GF-D8 (cell line): ENCODE results near the gene SLC6A19.

Source experiments
- DNase-seq: peaks from one replicate; lab custom pipeline; 2025; lab: John Stamatoyannopoulos, UW

The SLC6A19 gene

DNA sequence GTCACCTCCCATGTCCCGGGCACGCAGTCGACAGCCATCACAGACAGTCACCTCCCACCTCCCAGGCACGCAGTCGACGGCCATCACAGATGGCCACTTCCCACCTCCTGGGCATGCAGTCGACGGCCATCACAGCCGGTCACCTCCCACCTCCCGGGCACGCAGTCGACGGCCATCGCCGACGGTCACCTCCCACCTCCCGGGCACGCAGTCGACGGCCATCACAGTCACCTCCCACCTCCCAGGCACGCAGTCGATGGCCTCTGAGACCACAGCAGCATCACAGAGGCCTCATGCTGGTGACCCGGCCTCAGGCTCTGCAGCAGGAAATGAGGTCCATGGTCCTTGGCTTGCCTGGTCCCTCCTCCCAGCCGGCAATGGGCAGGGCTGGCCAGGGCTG, 5.5 kb upstream of the SLC6A19 start:
- no peak for DNase-seq

DNA sequence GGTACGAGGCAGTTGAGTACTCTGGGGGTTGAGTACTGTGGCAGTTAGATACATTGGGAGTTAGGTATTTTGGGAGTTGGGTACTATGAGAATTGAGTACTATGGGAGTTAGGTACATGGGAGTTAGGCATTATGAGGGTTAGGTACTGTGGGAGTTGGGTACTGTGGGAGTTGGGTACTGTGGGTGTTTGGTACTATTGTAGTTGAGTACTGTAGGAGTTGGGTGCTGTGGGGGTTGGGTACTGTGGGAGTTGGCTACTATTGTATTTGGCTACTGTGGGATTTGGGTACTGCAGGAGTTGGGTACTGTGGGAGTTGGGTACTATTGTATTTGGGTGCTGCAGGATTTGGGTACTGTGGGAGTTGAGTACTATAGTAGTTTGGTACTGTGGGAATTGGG, 4.8 kb upstream of the SLC6A19 start:
- no peak for DNase-seq

DNA sequence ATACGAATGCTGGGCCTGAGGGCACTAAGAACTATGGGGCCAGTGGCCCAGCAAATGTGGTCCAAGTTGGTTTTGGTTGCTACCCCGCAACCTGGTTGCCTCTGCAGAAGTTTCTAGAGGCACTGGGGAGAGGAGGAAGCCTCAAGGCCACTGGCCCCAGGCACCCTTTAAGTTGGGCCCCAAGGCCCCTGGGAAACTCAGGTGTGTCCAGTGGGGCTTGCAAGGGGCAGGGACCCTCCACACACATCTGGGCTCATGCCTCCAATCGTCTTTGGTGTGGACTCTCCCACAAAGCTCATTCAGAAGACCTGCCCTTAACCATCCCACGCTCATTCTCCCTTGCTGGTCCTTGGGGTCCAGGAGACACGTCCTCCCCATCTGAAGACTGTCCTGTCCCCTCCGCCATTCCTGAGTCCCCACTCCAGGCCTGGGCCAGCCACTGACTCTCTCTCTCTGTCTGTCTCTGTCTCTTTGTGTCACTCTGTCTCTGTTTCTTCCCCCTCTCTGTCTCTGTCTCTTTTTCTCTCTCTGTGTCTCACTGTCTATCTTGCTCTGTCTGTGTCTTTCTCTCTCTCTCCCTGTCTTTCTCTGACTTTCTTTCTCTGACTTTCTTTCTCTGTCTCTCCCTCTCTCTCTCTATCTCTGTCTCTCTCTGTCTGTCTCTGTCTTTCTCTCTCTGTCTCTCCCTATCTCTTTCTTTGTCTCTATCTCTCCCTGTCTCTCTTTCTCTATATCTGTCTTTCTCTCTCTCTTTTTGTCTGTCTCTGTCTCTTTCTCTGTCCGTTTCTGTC, 3.3 kb upstream of the SLC6A19 start:
- DNase-seq, result no peak

DNA sequence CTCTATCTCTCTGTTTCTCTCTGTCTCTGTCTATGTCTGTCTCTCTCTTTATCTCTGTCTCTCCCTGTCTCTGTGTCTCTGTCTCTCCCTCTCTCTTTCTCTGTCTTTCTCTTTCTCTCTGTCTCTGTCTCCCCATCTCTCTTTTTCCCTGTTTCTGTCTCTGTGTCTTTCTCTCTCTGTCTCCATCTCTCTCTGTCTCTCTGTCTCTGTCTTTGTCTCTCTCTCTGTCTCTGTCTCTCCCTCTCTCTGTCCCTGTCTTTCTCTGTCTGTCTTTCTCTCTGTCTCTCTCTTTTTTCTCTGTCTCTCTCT, 2.1 kb upstream of the SLC6A19 start:
- DNase-seq, result no peak

DNA sequence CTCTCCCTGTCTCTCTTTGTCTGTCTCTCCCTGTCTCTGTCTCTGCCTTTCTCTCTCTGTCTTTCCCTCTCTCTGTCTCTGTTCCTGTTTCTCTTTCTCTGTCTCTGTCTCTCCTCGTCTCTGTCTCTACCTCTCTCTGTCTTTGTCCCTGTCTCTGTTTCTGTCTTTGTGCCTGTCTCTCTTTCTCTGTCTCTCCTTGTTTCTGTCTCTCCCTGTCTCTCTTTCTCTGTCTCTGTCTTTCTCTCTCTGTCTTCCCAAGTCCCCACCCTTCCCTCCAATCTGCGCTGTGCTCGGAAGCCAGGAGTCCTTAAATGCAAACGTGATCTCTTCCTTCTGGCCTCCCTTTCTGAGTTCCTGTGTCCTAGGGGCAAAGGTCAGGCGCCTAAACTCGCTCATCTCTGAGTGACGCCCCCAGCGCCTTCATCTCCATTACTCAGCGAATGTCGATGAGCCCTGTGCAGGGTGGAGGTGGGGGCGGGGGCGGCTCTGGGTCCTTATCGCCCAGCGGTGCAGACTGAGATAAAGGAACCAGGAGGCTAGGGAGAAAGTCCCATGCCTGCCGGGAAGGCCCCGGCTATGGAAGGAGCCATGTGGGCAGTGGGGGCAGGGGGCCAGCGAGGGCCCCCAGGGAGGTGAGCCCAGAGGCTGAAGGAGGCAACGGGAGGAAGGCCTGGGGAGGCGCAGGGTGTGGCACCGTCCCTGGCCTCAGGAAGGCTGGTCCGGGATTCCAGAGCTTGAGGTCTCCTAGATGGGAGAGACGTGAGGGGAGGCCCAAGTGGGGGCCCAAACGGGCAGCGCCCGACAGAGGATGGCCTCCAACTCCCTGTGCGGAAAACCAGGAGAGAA, 1.5 kb upstream of the SLC6A19 start:
- DNase-seq, result no peak

DNA sequence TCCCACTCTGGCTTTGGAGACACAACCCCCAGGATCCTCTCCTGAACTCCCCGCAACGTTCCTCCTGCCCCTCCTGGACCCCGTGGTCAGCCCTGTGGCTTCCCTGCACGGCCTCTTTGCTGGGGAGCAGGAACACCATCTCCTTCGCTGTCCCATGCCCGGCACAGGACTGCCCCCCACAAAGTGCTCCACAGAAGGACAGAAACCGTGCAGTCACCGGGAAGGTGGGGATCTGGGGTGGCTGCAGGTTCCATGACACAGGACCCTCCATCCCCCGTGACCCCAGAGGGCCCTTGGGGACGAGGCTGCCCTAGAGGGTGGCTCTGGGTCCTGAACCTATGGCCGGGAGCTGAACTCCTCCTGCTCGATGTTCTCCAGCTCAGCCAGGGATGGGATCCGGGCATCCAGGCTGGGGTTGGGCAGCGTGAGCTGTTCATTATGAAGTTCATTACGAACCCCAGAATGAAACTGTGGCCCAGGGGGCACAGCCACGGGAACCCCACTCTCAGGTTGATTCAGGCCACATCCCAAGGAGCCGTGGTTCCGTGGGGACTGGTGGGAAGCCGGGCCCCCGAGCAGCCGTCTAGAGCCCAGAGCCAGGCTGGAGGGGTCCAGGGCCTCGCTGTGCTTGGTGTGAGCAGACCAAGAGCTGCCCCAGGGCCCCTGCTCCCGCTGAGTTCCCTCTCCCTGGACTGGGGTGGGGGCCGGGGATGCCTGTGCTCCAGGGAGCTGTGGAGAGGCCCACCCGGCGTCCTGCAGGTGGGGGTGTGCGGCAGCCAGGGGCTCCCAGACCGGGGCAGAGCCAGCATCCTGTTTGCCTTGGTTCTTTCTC, 684 bp upstream of the SLC6A19 start:
- DNase-seq, result no peak

DNA sequence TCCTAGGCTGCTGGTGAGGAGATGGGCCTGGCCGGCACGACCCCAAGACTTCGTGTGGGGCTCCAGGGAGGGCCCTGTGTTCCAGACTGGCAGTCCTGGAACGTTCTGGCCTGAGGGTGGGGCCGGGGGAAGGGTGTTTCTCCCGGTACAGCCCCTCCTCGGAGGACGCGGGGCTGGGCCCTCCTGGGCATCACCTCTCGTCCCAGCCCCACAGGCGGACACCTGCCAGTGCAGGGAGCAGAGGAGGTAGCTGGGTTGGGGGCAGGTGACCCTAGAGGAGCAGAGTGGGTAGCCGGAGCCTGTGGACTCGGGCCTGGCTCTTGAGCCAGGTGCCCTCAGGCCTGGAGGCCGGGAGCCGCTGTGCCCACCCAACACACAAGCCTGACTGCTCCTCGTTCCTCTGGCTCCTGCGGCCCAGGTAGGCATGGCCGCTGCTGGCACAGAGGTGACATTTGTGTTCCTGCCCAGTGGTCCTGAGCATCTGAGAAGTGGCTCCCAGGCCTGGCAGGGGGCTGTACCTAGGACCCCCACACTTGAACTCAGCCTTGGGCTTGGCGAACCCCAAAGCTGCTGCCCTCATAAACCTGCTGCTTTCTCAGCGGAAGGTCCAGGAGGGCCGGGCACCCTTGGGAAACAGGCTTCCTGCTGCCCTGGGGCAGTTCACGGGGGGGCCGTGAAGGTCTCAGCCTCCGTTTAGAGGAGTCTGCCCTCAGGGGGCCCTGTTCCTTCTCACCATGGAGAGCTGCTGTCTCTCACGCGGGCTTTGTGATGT, 817 bp downstream of the SLC6A19 start:
- DNase-seq, result no peak

DNA sequence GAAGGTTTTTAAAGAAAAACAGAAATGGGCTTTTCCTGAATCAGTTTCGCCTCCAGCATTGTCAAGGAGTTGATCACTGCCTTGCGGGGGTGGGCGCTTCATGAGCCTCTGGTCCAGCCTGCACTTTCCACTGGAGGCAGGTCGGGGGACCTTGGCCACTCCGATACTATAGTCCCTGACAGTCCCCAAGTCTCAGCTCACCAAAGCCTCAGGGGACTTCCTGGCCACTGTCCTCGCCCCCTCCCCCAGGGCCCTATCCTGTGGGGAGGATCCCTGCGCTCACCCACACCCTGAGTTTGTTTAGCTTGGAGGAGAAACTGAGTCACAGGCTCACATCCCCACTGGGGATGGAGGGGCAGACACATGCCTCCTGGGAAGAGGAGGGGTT, 1.4 kb downstream of the SLC6A19 start:
- no peak for DNase-seq

DNA sequence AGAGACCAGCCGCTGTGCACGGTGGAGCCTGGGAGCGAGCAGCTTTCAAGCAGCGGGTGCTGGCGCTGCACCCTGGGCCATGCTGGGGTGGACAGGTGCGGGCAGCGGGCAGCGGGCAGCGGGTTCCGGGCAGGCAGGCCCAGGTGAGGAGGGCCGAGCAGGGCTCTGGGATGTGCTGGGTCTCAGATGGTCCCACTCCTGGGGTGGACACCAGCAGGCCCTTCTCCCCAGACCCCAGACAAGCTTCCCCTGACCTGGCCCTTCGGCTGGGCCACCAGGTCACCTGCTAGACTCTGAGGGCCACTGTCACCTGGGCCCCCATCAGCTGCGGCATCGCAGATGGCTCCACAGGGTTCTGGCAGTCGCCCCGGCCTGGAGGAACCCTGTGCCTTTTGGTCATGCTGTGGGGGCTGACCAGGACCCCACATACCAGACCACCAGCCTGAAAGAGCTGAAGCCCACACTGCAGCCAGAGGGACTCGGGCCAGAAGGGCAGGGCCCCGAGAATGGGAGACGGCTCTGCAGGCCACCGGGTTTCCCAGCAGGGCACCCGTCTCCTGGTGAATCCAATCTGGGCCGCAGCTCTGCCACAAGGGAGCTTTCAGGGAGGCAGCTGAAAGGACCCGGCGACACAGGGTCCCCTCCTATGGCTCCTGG, 2.0 kb downstream of the SLC6A19 start:
- no peak for DNase-seq

DNA sequence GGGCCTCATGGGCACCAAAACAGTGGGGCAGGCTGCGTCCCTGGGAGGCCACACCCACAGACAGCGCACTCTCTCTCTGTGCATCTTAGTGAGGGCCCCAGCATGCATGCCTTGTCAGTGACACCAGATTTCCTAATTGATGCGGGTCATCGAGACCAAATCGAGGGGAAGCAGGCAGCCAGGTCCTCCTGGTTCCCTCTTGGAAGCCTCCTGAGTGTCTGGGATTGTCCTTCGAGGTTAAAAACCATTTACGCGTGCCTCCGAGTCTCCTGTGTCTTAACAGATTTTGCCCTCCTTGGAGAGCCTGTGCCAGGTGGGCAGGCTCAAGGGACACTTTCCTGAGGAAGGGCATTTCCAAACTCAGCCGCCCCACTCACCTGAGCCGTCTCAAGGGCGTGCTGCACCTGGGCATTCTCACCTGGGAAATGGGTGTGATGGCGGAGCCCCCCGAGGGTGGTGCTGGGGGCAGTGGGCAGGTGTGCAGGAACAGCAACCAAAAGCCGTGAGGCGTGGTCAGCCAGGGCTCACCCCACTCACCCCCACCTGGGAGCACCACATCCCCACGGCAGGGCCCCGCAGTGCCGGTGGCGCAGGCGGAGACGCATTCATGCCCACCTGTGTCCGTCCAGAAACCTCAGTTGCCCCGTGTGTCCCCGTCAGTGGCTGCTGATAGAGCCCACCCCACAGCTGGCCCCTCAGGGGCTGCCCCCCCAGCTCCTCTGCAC, 2.7 kb downstream of the SLC6A19 start:
- no peak for DNase-seq

DNA sequence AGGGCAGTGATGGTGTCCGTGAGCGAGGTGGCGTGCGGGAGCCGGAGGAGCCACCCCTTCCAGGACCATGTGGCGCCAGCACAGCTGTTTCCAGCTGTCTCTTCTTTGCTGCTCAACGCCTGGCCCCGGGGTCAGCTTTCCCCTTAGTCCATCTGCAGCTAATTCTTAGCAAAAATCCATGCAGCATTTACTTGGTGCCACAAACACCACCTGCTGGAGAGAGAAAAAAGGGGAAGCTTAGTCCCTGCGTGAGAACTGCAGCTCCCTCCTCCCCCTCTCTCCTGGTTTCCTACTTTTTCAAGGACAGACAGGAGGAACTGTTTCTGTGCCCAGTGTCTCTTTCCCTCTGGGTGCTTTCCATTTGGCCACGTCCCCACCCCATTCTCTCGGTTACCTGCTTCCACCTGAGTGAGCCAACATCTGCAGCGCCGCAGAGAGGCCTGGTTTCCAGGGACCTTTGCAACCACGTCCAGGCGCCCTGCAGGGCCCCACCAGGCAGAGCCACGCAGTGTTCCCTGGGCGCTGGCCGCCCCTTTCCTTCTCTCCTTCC, 3.4 kb downstream of the SLC6A19 start:
- no peak for DNase-seq

DNA sequence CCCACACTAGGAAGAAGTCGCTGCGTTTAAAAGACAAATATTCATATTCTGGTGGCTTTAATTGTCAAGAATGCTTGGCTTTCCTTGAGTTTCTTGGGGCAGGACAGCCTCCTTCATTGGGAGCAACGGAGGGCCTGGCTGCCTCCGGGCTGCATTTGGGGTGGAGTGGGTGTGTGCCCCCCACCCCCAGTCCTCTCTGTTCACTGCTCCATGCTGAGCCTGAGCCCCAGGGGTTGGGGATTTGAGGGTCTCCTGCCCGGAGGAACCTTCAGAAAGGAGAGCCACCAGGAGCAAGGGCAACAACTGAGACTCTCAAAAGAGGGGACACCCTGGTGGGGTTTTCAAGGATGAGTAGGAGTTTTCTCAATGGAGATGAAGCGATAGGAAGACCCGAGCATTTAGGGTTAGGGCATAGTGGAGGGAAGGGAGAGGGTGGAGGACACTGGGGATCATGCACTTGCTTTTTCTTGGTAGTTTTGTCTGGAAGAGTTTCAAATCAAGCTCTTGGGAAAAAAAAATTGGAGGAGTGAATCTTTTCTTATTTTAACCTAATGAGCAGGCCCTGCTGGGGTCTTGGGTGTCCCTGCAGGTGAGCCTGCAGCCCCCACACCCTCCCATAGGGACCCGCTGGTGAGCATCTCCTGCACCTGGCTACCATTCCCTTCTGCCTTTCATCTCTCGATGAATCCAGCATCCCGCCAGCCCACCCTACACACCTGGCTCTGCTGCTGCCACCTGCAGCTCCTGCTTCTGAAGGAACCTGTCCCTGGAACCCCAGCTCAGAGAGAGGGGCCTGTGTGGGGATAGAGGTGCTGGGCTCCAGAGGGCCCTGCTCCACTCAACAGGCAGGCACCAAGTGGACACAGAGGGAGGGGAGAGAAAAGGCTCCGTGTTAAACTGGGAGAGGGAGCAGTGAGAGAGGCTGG, 4.1 kb downstream of the SLC6A19 start:
- DNase-seq, result no peak

DNA sequence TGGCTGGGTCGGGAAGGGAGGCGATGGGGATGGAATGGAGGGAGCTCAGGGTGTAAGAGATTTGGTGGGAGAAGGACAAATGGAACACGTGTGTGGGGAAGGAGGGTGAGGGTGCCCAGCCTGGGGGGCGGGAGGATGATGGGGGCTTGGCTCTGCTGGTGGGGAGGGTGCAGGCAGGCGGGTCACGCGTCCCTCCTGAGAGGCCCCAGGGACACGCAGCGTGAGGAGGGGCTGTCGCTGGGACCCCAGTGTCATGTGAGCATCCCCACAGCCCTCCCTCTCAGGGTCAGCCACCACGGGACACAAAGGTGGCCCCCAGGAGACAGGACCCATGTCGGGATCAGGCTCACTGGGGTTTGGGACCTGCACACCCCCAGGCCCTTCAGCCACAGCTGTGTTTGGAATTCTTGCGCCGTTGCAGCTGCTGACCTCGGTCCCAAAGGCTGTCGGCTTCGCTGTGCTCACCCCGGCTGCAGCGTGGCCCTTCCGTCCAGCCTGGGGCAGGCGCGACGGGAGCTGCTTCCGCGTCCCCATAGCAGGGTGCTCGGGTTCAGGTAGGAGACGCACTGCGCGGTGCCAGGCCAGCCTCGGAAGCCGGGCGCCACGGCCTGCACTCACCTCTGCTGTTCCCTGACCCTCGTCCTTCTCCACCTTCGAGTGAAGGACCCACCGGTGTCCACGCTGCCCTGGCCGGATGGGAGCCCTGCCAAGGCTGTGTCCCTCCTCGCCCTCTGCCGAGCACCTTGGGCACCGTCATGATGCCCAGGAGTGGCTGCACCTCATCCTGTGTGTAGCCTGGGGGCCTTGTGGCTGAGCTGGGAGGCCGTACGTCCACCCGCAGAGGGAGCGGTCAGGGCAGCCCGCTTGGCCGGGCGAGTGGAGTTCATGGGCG, 5.4 kb downstream of the SLC6A19 start:
- no peak for DNase-seq

DNA sequence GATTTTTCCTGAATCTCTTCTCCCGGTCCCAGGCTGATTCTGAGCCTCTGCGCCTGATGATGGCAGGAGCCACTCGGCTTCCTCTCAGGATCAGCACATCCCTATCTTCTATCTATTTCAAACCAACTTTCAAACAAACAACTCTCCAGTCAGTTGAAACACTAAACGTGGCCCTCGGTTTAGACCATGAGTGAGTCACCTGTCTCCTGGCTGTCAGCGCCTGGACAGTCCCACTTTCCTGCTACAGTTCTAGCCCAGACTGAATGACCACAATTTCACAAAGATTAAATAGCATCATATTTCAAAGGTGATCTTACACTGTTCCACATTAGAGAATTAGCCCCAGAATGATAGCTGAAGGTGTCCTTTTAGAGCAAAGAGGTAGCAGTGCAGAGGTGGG, 6.2 kb downstream of the SLC6A19 start:
- no peak for DNase-seq

DNA sequence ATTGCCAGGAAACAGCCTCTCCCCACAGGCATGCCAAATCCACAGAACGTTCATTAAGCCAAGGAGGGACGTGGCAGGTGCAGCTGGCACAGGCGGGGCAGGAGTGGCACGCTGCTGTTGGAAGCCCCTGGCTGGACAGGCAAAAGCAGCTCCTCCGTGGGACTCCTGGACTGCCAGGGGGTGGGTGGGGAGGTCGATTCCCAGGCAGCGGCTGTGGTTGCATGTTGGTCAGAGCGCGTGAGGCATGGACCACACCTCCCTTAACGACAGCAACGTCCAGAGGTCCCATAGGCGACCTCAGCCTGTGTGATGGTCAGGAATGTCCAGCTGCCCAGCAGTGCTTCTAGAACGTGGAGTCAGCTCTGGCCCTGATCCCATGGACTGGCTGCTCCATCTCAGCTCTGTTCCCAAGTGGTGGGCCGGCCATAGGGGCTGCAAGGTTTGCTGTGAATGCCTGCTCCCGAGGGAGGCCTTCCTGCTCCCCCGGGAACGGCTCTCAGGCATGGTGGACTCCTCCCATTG, 6.9 kb downstream of the SLC6A19 start:
- DNase-seq, result no peak

DNA sequence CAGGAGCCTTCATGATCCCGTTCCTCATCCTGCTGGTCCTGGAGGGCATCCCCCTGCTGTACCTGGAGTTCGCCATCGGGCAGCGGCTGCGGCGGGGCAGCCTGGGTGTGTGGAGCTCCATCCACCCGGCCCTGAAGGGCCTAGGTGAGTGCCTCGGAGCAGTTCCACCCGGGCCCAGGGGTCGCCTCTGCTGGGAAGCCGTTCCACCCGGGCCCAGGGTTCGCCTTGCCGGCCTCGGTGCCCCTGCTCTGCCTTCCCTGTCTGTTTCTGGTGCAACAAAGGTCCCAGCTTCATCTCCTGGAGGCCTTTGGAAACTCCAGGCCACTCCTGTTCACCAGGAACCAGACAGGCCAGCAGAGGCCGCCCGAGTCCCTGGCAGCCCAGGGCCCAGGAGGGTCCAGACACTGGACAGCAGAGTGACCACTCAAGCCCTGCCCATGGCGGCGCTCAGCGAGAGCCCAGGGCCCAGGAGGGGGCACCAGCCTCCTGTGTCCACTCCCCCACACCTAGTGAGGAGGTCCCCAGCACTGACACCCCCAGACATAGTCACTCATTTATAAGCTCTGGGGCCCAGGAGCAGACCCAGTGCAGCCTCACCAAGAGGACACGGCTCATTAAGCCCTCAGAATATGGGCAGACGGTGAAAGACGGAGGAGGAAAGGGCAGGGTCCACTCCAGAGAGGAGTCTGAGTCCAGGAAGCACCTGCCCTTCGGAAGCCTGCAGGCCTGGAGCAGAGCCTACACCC, 7.5 kb downstream of the SLC6A19 start:
- no peak for DNase-seq

DNA sequence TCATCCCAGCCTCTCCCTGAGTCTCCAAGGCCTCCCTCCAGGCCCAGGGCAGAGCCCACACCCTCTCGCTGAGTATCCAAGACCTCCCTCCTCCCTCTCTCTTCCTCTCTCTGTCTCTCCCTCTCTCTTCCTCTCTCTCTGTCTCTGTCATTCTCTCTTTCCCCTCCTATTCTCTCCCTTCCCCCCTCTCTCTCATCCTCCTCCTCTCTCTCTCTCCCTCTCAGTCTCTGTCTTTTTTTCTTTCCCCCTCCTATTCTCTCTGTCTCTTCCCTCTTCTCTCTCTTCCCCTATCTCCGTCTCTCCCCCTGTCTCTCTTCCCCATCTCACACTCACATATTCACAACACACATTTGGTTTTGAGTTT, 8.1 kb downstream of the SLC6A19 start:
- DNase-seq, result no peak
